Astrocyte of the spinal cord (primary cell): ENCODE results near the gene PRR19.

Experiments used
- DNase-seq: peaks from one replicate; pipeline ENCODE4 v3.0.0; 2011; ENCODE audit warnings: low read depth, low spot score
- H3K4me3 ChIP-seq: 2 replicates; pipeline ENCODE4 v1.5.1; 2011; ENCODE audit warnings: low read depth, mild to moderate bottlenecking, low read length, moderate library complexity
- in situ Hi-C: cut with HindIII; loops from 2 replicates; pipeline ENCODE4 v1.10.0; 2017; ENCODE audit warnings: low sequenced_read_pairs
- TF ChIP-seq, protein P1 (sequence below): IDR thresholded peaks from 2 replicates; pipeline ENCODE4 v1.5.1; 2012; ENCODE audit warnings: low read depth, mild to moderate bottlenecking, low read length, inconsistent platforms

The PRR19 gene

DNA sequence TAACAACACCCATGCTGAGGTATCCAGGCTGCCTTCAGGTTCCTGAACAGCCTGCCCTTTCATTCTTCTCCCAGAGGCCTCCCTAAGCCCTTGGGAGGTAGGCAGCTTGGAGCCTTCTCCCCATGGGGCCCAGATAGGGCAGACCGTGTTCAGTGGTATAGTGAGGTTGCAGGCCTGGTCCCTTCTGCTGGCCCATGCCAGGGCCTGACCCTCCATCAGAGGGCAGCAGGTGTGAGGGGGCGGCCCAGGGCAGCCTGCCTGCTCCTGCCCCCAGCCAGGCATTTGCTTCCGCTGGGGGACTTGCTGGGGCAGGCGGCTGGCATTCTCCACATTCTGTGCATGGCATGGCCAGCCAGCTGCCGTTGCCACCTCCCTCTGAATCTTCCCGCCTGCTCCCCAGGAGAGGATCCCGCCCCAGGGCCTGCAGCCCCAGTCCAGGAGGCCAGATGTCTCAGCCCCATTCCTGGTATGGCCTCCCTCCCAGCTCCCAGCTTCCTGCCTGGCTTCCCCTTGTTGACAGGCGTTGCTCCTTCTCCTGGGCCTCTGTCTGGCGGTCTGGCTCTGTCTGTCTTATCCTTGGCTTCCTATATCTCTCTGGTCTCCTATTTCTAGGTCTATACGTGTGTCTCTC lies 24.0 kb upstream of the PRR19 start:
- no peak overlapping the region for H3K4me3 ChIP-seq
- TF ChIP-seq, protein P1, sequence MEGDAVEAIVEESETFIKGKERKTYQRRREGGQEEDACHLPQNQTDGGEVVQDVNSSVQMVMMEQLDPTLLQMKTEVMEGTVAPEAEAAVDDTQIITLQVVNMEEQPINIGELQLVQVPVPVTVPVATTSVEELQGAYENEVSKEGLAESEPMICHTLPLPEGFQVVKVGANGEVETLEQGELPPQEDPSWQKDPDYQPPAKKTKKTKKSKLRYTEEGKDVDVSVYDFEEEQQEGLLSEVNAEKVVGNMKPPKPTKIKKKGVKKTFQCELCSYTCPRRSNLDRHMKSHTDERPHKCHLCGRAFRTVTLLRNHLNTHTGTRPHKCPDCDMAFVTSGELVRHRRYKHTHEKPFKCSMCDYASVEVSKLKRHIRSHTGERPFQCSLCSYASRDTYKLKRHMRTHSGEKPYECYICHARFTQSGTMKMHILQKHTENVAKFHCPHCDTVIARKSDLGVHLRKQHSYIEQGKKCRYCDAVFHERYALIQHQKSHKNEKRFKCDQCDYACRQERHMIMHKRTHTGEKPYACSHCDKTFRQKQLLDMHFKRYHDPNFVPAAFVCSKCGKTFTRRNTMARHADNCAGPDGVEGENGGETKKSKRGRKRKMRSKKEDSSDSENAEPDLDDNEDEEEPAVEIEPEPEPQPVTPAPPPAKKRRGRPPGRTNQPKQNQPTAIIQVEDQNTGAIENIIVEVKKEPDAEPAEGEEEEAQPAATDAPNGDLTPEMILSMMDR = no peak
- DNase-seq = peak; percentile 22
- in situ Hi-C loops = no loop called here

DNA sequence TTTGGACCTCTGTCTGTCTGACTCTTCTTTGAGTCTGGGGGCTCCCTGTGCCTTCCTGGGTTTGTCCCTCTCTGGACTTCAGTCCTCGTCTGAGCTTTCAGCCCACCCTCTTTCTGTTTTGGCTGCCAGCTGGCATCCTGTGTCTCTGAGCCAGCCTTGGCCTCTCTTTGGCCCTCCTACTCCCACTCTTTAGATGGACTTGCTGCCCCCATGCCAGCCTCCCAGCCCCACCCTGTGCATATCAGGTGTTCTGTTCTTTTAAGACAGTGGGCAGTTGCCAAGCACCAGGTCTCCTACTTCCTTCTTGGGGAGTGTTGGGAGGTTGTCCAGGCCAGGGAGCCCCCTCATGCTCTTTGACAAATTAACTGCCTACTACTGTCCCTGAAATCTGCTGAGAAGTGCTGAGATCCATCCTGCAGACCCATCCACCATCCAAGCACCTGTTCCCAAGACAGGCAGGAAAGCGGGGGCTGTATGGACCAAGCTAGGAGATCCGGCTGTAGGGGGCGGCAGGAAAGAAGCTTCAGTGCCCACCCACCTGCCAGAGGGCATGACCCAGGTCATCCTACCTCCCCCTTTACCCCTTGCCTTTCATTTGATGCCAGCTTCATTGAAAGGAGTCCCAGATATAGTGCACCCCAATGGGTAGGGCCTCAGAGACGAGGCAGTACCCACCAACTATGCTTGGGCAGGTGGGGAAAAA lies 23.3 kb upstream of the PRR19 start:
- no peak overlapping the region for H3K4me3 ChIP-seq
- in situ Hi-C loops = no loop called here
- TF ChIP-seq, protein P1 = no peak
- DNase-seq = no peak

DNA sequence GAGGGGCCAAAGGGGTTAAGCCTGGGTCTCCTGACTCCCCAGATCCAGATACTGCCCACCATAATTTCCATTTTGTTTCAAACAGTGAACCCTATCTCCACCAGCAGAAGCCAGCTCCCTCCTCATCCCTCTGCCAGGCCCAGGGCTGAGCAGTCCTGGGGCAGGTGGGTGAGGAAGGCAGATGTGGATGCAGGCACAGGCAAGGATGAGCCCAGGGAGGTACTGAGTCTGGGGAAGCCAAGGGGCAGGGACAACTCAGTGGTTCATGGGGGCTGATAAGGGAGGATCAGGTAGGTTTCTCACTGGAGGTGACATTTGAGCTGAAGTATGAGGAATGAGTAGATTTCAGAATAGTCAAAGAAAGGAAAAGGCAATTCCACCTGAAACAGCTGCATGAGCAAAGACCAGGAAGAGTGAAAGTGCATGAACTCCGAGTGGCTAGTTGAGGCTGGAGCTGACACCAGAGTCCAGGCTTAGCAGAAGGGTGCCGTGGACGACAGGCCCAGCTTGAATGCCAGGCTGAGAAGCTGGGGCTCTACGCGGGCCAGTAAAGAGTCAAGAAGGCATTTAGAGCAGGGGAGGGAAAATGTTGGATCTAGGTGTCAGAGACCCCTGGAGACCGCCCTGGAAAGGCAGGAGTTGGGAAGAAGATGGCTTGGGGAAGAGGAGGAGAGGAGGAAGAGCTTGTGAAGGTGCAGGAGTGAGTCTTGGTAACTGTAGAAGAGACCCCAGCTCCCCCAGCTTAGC lies 22.6 kb upstream of the PRR19 start:
- in situ Hi-C loops = no loop called here
- TF ChIP-seq, protein P1 = no peak
- peak; percentile 31 for DNase-seq
- peak overlapping the region; percentile 72 for H3K4me3 ChIP-seq

DNA sequence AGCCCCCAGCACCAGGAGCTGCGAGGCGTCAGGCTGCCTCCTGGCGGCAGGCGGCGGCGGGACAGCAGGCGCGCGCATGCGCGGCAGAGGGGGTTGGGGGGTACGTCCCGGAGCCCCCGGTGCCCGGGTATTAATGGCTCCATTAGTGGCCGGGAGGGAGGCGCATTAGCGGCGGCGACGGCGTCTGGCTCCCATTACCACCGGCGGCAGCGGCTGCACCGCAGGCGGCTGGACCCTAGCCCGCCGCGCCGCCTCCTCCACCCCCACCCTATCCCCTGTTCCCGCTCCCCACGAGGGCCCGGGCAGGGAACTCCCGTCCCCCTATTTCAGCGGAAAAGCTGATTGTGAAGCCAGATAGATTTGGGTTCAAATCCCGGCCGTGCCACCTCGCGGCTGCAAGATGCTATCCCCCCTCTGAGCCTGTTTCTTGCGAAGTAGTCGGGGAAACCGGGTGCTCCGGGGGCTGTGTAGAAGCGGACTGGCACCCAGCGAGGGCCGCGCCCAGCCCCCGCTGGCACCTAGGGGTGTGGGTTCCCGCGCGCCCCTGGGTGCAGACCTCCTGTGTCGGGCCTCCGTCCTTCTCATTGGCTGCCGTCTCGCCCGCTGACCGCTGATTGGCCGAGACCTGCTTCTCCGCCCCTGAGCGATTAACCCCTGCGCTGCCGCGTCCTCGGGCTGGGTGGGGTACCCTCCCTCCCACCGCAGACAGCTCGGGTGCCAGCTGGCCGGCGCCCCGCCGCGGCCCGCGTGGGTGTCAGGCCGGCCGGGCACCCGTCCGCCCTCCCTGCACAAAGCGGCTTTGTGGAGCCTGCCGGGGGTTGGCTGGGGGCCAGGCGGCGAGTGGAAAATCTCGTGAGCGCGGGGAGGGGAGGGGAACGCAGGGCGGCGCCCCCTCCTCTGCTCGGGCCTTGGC lies 21.8 kb upstream of the PRR19 start:
- TF ChIP-seq, protein P1 = peak; percentile 85
- peak overlapping the region; percentile 72 for H3K4me3 ChIP-seq
- in situ Hi-C loops = no loop called here
- peak; percentile 91 for DNase-seq

DNA sequence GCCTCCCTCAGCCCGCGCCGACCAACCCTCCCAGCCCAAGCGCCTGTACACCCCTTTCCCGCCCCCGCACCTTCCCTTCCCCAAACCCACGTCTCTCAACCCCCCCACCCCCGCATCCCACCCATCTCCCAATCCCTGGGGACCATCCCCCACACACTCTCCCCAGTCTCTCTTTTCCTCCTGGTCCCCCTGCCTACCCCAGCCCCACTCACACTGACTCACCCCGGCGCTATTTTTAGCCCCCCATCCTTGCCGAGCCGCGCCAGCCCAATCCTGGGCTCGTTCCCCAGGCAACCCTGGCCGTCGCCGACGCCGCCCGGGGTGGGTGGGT lies 21.2 kb upstream of the PRR19 start:
- in situ Hi-C loops = no loop called here
- peak overlapping the region; percentile 72 for H3K4me3 ChIP-seq
- TF ChIP-seq, protein P1 = no peak
- DNase-seq = peak; percentile 70
